Central memory CD4-positive, alpha-beta T cell (primary cell): ENCODE data around the gene HMOX2.

Source experiments
- DNase-seq: peaks from one replicate; pipeline ENCODE4 v3.0.0; 2022

Gene HMOX2

DNA sequence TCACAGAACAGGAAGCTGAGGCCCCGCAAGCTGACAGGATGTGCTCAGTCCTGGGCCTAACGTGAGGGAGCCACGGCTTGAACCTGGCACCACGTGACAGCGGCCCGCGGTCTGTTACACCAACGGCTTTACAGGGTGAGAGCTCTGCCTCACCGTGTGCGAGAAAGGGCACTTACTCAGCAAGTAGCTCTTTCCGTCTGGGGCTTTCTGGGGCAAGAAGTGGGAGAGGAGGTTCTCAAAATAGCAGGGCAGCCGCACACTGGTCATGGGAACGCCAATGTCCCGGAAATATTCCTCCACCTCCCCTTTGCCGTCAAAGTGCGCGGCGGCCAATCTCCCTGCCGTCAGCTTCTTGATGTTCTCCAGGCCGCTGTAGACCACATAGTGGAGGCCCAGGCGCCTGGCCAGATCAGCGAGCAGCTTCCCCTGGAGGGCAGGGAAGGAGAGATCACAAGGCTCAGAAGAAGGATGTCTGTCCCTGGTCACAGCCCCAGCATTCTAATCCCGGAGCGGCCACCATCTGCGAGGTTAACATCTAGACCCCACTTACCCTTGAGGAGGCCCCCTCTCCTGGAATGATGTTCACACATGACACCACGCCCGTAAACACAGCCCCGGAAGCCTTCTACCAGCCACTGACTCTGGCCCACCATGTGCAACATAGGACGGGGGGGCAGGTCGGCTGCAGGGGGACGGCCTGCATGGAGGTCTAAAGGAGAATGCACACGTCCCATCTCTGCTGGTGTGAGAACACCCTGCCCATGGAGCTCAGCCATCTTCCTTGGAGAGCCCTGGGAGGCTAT, 10.0 kb upstream of the HMOX2 start:
- DNase-seq, result peak; percentile 56

GRCh38 chr16:4467916-4468315, 8.3 kb upstream of the HMOX2 start:
- no peak for DNase-seq

GRCh38 chr16:4468972-4469371, 7.2 kb upstream of the HMOX2 start:
- DNase-seq, result no peak

GRCh38 chr16:4471869-4472268, 4.3 kb upstream of the HMOX2 start:
- DNase-seq, result no peak

GRCh38 chr16:4472880-4473279, 3.3 kb upstream of the HMOX2 start:
- no peak for DNase-seq

DNA sequence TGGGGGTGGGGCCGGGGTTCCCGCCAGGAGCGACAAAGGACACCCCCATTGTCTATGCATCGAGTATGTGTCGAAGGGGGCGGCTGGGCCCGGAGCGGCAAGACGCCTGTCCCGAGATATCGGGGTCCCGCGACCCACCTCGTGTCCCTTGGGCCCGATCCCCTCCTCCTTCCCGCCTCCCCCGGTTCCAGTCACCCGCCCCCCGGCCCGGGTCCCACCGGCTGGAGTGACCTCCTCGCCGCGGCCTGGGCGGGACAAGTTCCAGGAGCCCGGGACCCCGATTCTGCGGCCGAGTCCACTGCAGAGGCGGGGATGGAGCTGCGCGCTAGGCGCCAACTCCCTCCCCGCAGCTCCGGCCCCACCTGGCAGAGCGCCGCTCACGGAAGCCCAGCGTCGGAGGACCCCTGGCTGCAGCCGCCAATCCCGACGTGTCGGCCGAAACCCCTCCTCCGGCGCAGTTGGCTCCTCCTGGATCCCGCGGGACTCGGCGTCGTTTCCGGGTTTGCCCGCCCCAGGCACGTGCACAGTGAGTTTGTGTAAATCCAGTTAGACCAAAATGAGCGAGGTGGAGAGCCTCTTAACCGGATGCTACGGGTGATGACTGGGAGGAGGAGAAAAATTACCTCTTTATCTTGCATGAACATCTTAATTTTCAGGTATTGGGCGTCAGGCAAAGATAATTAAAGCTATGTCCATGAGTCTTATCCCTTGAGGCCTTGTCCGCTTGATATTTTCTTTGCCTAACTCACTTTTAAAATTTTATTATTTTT, 1.8 kb upstream of the HMOX2 start, which contains the start of gene NMRAL1:
NMRAL1 (minus strand) TSS at position 434 of the 770 bp plus-strand sequence. CDS start 493 bp downstream, outside the sequence.
- DNase-seq, result peak; percentile 85

DNA sequence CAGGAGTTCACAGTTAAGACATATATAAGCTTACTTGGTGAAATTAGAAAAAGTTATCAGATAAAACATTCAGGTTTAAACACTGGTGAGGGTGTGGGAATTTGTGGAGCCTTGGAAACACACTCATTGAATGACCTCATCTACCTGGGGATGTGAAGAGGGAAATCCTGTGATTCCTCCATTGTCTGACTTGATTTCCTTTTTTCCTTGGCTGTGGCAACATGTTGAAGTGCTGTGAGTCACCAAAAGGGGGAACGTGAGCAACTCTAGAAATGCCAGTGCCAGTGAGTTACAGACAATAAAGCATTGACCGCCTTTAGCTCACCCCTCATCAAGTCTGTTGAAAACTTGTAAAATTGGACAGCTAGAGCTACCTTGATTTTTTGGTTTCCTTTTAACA, 1.8 kb downstream of the HMOX2 start:
- no peak for DNase-seq

DNA sequence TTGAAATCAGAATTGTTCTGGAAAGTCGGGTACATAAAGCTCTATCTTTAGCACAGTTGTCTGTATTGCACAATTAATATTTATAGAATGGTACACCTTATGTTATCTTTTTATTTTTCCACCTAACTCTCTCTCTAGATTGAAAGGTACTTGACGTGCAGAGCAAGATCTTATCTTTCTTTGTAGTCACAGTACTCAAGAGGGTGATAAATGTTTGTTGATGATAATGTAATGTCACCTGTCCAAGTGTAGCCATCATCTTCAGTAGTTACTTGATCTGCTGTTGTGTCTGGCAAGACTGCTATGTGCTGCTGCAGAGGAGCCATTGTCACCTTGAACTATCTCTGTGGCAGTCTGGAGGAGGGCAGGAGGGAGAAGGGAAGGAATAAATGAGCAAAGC, 5.3 kb downstream of the HMOX2 start:
- no peak for DNase-seq

DNA sequence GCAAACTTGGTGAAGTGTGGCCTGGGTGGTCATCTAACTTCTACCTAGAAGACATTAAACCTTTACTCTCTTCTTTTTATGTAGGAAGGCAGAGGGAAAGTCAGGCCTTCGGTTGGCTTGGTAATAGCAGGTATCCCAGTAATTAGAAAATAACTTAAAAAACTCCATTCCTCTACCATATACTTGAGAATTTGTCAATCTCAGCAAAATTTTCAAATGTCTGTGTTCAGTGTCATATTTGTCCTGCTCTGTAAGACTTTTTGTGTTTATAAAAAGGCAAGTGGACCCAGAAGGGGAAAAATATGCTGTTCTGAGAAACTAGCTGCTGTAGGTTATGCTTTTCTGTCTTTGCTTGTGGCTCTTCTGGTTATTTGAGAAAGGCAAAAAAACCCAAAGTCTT, 5.8 kb downstream of the HMOX2 start:
- no peak for DNase-seq

- no peak for DNase-seq
These were observed 10.1 kb downstream of the HMOX2 start for GRCh38 chr16:4486126-4486893.

- no peak for DNase-seq
These were observed 11.8 kb downstream of the HMOX2 start for GRCh38 chr16:4487955-4488498.

DNA sequence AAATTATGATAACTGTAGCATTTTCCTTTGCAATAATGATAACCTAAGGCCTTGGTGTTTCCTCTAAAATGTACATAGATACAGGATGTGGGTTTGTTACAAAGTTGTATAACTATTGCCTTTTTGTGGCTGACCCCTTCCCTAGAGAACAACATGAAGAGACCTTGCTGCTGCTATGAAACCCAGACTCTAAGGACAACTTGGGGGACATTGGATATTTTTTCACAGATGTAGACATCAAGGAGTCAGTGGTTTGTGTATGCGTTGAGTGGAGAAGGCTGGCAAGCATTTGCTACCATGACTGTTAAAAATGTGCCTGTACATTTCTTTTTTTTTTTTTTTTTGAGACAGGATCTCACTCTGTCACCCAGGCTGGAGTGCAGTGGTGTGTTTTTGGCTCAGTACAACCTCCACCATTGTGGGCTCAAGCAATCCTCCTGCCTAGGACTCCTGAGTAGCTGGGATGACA, 12.3 kb downstream of the HMOX2 start:
- DNase-seq, result peak; percentile 82

DNA sequence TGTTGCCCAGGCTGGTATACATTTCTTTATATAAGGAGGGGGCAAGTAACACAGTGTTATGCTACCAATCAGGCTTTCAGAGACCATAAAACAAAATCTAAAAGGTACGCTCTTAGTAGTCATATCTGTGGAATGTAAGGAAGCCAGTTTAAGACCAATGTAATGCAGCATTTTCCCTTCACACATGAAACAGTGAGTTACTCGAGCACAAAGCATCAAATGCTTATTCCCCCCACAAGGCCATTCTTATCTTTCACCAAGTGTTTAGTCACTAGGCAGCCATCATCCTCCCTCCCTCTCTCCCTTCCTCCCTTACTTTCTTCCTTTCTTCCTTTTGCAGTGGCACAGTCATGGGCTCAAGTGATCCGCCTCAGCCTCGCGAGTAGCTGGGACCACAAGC, 12.8 kb downstream of the HMOX2 start:
- DNase-seq, result no peak

GRCh38 chr16:4491898-4492297, 15.7 kb downstream of the HMOX2 start:
- no peak for DNase-seq

DNA sequence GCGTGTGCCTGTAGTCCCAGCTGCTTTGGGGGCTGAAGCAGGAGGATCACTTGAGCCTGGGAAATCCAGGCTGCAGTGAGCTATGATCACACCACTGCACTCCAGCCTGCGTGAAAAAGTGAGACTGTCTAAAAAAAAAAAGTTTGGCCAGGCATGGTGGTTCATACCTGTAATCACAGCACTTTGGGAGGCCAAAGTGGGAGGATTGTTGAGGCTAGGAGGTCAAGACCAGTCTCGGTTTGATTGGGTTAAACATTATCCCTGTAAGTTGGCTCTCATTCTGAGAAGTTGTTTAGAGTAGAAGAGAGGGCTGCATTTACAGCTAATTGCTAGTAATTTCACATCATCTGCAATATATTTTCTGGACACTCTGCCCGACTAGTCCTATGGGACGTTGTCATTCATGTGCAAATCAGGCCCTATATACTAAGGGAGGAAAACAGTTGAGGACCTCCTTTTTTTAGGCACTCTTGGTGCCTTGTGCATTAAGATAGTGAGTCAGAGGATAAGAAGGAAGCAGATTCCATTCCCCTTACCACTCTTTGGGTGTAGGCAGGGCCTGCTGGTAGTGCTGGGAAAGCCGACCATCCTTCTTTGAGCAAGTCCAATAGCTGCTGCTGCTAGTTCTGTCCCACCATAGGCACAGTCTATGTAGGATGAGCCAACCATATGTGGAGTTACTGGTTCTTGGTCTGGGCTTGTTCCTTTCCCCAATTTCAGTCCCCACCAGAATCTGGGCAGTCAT, 18.7 kb downstream of the HMOX2 start:
- no peak for DNase-seq

DNA sequence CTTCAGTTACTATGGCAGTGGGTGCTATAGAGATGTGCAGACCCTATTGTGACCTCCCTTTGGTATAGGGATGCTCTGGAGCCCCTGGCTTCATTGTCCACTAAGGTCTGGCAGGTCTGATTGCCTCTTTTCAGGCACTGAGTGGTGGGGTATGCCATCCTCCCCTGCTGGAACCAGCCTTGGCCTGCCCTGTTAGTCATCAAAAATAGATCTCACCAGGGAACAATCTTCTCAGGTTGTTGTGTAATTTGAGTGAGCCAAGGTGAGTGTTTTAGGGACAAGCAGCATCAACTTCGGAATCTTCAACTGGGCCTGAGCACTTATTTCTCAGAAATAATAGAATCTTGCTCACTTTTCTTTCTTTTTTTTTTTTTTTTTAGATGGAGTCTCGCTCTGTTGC, 19.6 kb downstream of the HMOX2 start:
- no peak for DNase-seq

- no peak for DNase-seq
These were observed 20.1 kb downstream of the HMOX2 start for GRCh38 chr16:4496305-4496704.

DNA sequence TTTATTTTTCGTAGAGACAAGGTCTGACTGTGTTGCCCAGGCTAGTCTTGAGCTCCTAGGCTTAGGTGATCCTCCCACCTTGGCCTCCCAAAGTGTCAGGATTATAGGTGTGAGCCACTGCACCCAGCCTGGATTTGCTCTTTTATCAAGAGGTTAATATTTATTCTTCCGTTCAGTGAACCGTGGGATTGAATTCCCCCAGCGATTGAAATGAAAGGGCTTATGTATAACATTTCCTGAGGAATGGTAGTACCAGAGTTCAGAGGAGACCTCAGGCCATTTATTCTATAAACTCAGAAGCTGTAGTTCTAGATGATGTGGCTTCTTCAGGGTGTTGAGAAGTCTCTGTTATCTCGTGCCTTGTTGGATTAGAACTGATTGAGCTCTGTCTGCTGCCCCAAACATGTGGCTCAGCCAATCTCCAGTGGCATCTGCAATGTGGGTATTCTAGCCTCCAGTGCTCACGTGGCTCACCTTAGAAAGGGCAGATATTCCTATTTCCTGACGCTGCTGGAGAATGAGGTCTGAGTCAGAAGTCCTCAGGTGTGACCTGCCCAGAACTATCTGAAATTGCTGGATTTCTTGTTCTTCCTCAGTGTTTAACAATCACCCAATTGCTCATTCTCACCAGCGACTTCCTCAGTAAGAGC, 22.5 kb downstream of the HMOX2 start:
- no peak for DNase-seq

DNA sequence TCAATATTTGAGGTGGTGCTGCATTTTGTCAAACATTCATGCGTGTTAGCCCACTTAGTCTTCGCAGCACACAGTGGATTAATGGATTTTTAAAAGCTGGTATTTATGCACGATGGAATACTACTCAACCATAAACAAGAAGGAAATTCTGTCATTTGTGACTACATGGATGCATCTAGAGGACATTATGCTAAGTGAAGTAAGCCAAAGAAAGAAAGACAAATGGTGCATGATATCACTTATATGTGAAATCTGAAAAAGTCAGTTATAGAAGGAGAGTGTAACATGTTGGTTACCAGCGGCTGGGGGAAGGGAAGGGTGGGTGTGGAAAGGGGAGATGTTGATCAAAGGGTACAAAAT, 23.0 kb downstream of the HMOX2 start:
- DNase-seq, result no peak

DNA sequence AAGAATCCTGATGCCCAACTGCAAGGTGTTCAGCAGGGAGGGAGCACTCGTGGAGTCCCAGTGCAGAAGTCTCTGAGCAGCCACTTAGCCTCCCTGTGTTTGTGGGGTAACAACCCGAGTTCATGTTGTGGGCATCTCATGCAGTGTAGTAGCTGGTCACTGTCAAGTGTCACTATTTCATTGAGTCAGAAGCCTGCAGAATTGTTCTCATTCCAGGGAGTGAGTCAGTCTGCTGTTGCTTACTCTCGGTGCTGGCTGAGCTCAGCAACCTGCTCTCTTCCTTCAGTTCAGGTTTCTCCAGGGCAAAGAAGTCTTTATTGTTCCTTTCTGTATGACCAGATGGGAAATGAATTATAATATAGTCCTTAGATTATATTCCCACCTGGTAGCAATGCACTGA, 24.1 kb downstream of the HMOX2 start:
- DNase-seq, result no peak

DNA sequence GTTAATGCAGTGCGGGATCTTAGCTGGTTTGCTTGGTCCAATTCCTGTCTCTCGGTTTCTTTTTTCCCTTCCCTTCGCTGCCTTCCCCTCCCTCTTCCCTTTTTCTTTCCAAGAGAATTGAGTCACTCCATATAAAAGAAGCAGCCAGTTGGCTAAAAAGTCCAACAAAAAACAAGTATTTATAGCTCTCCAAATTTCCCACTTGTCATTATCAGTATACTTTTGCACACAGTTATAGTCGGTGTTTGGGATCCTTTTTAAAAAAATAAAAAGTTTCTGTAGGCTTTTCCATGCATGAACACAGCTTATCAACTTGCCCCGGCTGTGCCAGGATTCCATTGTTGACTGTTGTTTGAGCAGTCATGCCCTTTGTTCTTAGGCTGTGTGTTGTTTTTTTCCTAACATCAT, 24.9 kb downstream of the HMOX2 start:
- DNase-seq, result no peak
